HCT116 (cell line): ENCODE data around the gene FUCA2. TPM values are rescaled to one million over a fixed set of nuclear protein-coding genes. Genes with fewer than 3 reads are reported as not detected.

Source experiments
- total RNA-seq: library from RNA; stranded (reverse); gene quantifications from one replicate; pipeline ENCODE4 v1.2.1, GENCODE V29; 2021; ENCODE audit not compliant: unreplicated experiment

The FUCA2 gene
- total RNA-seq, 1 experiment from 2014 or later, result 75.4 TPM

Other genes with a start within 250 kb of the FUCA2 start
- 18.4 TPM for gene ADAT2, start 61.0 kb downstream of the FUCA2 start, total RNA-seq
- gene PEX3, start 60.9 kb downstream of the FUCA2 start, total RNA-seq, result 12.9 TPM
- gene PHACTR2, start 166.2 kb upstream of the FUCA2 start, total RNA-seq, result 27.6 TPM